GM21360 (cell line): ENCODE data around the gene UBR3.
"Not testable (repeated sequence)": the region's sequence is repeated elsewhere in the genome, so short reads cannot be mapped to it uniquely, and the experiment has no call there.

Experiments used
- ATAC-seq: cut with Tn5 transposase; IDR thresholded peaks from one replicate; pipeline ENCODE4 v1.9.1; 2021; ENCODE audit warnings: mild to moderate bottlenecking, moderate library complexity; ENCODE audit not compliant: unreplicated experiment

Gene UBR3

DNA sequence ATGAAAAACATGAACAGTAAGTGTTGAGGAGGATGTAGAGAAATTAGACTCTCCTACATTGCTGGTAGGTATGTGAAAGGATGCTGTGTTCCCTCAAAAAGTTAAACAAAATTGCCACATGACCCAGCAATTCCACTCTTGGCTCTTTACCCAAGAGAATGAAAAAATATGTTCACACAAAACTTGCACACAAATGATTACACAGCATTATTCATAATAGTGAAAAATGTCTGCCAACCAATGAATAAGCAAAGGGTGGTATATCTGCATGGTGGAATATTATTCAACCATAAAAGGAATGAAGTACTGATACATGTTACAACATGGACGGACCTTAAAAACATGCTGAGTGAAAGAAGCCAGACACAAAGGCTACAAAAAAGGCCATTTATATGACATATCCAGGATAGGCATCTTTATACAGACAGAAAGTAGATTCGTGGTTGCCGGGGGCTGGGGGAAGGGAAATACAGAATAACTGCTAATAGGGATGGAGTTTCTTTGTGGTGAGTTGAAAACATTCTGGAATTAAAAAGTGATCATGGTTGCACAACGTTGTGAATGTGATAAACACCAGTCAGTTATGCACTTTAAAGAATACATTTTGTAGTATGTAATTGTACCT is 265.3 kb downstream of the UBR3 start:
- no peak for ATAC-seq

GRCh38 chr2:170095380-170095779 is 268.1 kb downstream of the UBR3 start:
- ATAC-seq: no peak

GRCh38 chr2:170098626-170099312 is 271.5 kb downstream of the UBR3 start:
- ATAC-seq: no peak

DNA sequence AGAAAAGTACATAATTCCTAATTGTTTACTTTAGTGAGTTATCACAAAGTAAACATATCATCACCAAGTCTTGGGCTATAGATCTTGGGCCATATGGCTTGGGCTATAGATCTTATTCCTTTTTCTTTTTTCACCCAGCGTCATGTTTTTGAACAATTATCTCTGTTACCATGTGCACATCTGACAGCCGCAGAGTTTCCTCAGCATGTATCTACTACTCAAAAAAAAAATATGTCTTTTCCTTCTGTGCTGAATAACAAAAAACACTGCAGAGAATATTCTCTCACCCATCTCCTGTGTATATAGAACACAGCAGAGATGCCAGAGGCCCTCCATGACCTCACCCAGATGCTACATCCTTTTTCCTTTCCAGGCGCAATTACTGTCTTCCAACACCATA is 274.5 kb downstream of the UBR3 start:
- no peak for ATAC-seq

DNA sequence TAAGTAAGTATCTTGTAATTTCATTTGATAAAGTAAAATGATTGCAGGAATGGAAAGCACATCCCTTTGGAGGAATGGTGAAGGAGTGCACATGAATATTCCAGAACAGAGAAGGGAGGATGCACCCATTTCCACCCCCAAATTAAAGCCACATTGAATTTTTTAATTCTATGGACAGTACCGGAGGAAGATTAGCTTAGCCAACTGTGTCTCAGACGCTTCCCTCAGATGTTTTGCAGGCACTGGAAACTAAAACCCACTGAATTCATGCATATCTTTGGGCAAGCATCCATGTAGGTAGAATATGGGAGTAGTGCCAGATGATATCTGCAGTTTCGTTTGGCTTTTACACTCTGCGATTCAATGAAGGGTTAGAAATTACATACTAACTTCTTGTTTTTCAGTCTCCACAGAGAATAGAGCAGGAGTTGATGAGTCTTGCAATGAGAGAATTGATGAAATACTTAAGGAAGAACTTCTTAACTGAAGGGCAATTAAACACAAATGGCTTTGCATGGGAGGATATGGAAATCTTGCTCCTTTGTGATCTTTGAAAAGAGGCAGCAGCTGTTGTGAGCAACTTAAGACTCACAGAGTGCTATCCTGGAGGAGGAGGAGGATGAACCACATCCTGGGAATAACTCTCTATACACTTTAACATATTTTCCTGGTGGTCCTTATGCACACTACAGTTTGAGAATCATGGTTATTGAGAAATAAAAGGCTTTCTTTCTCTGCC is 279.0 kb downstream of the UBR3 start:
- ATAC-seq: no peak

DNA sequence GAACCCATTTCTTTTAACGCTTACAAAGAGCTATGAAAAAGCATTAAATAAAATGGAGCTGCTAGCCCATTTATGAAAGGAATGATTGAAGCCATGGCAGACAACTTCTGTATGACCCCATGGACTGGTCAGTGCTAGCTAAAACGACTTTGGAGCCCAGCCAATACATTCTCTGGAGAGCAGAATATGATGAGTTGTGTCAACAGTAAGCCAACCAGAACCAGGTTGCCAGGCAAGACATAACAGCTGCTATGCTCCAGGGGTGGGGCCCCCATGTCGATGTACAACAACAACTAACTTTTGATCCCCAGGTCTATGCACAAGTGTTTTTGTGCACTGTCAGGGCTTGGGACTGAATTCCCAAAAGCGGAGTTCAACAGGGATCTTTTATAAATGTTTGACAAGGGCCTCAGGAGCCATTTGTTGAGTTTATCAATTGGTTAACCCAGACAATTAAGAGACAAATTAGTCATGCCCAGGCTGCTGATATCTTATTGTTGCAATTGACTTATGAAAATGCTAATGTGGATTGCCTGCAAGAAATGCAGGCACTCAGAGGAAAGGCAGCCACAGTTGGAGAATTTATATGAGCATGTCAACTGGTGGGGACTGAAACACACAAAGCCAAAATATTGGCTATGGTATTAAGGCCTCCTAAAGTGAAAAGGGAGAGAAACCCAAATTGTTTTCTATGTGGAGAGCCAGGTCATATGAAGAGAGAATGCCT is 286.1 kb downstream of the UBR3 start:
- no peak for ATAC-seq

DNA sequence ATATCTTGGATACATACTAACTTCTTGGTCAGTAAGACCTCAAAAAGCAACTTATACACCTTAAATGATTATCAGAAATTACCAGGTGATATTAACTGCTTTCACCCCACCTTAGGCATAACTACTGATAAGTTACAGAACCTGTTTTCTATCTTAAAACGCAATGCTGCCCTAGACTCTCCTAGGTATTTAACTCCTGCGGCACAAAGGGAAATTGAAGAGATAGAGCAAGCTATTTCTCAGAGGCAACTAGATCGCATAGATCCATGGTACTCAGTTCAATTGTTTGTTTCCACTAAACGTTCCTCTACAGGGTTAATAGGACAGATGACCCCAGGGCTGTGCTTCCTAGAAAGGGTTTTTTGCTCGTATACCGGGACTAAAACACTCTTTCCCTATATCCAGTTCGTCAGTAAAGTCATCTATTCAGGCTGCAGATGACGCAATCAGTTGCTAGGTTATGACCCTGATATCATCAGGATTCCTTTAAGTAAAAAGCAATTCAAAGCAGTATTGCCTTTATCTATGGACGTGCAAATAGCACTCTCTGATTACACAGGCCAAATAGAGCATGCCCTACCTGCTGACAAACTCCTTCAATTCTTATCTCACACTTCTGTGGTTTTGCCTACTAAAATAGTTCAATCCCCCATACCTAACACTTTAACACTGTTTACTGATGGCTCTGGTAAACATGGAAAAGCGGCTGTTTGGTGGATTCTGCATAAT is 288.4 kb downstream of the UBR3 start:
- no peak for ATAC-seq

GRCh38 chr2:170118641-170119040 is 291.4 kb downstream of the UBR3 start:
- no peak for ATAC-seq

GRCh38 chr2:170119326-170119725 is 292.1 kb downstream of the UBR3 start:
- ATAC-seq: not testable (repeated sequence)

GRCh38 chr2:170121689-170122088 is 294.4 kb downstream of the UBR3 start:
- ATAC-seq: no peak

GRCh38 chr2:170122883-170123547 is 295.8 kb downstream of the UBR3 start:
- ATAC-seq: no peak

- ATAC-seq: no peak
Measured at GRCh38 chr2:170123593-170123992, 296.3 kb downstream of the UBR3 start.

GRCh38 chr2:170126138-170126728 is 299.0 kb downstream of the UBR3 start:
- ATAC-seq: not testable (repeated sequence)
